CD14-positive monocyte (primary cell): ENCODE data around the gene NUP58. TPM values are rescaled to one million over a fixed set of nuclear protein-coding genes. Genes with fewer than 3 reads are reported as not detected.
A peak's percentile ranks its signal among the peaks of the same experiment; 100 is the strongest.

Source experiments
- DNase-seq, 3 donors: peaks; one replicate each; pipeline ENCODE4 v3.0.0-alpha.2; 2011 to 2022
- H2AFZ ChIP-seq: 2 replicates; pipeline ENCODE4 v1.6.0; 2012; ENCODE audit warnings: mild to moderate bottlenecking, low read depth, low read length, inconsistent platforms; ENCODE audit not compliant: insufficient read depth, poor library complexity, severe bottlenecking
- H3K27ac ChIP-seq, 2 donors: 1 replicate in 1 of 2; 2 replicates in 1 of 2; pipeline ENCODE4 v1.5.1; 2012 to 2013; ENCODE audit warnings: low read length in 2 of 2, control low read depth in 1 of 2, inconsistent platforms in 1 of 2, low read depth in 1 of 2, mild to moderate bottlenecking in 1 of 2
- H3K27me3 ChIP-seq, 2 donors: one replicate each; pipeline versions ENCODE4 v1.6.0 to v1.6.1; 2011 to 2013; ENCODE audit warnings: low read length in 2 of 2; ENCODE audit not compliant: control insufficient read depth in 2 of 2, insufficient read depth in 2 of 2
- H3K36me3 ChIP-seq, 2 donors: replicated peaks in 1 of 2; 1 replicate in 1 of 2; 2 replicates in 1 of 2; pipeline versions ENCODE4 v1.5.1 to v1.6.1; 2012 to 2013; ENCODE audit warnings: low read length in 2 of 2, control low read depth in 1 of 2, inconsistent platforms in 1 of 2, mild to moderate bottlenecking in 1 of 2; ENCODE audit not compliant: insufficient read depth in 2 of 2, control insufficient read depth in 1 of 2
- H3K4me1 ChIP-seq, 2 donors: 1 replicate in 1 of 2; 2 replicates in 1 of 2; pipeline versions ENCODE4 v1.5.1 to v1.6.1; 2012 to 2013; ENCODE audit warnings: low read length in 2 of 2, control low read depth in 1 of 2, inconsistent platforms in 1 of 2, mild to moderate bottlenecking in 1 of 2, moderate library complexity in 1 of 2; ENCODE audit not compliant: insufficient read depth in 2 of 2, control insufficient read depth in 1 of 2
- H3K4me2 ChIP-seq: replicated peaks from 2 replicates; pipeline ENCODE3; 2012; ENCODE audit warnings: low read length, moderate library complexity, mild to moderate bottlenecking; ENCODE audit not compliant: poor library complexity, severe bottlenecking; ENCODE audit errors: extremely low read depth
- H3K4me3 ChIP-seq, 3 experiments: fragments of 200-600 bp in 1 of 3; sonication (generic) in 1 of 3; replicated peaks in 1 of 3; 1 replicate in 2 of 3; 2 replicates in 1 of 3; pipeline ENCODE4 v1.5.1; 2011 to 2013; ENCODE audit warnings: low read length in 3 of 3, mild to moderate bottlenecking in 3 of 3, control low read depth in 2 of 3, low read depth in 2 of 3, inconsistent platforms in 1 of 3, moderate library complexity in 1 of 3
- H3K79me2 ChIP-seq: 2 replicates; pipeline ENCODE4 v1.6.0; 2012; ENCODE audit warnings: mild to moderate bottlenecking, control low read depth, inconsistent platforms, low read length, moderate library complexity; ENCODE audit not compliant: insufficient read depth
- H3K9ac ChIP-seq: 2 replicates; pipeline ENCODE4 v1.6.0; 2017; ENCODE audit warnings: low read length, mild to moderate bottlenecking; ENCODE audit not compliant: insufficient read depth, poor library complexity, severe bottlenecking
- H3K9me3 ChIP-seq, 2 donors: replicated peaks in 1 of 2; 1 replicate in 1 of 2; 2 replicates in 1 of 2; pipeline versions ENCODE4 v1.5.1 to v1.6.1; 2012 to 2013; ENCODE audit warnings: low read length in 2 of 2, control low read depth in 1 of 2; ENCODE audit not compliant: control insufficient read depth in 1 of 2, insufficient read depth in 1 of 2
- H4K20me1 ChIP-seq: 2 replicates; pipeline ENCODE4 v1.6.0; 2012; ENCODE audit warnings: mild to moderate bottlenecking, low read length, control low read depth, moderate library complexity; ENCODE audit not compliant: insufficient read depth
- H3K27ac Mint-ChIP-seq, 7 donors: one replicate each; pipeline ENCODE4 v1.8.0; 2020; ENCODE audit warnings: mild to moderate bottlenecking in 7 of 7, mixed read lengths in 7 of 7, moderate library complexity in 6 of 7, inconsistent platforms in 2 of 7
- H3K27me3 Mint-ChIP-seq, 3 donors: one replicate each; pipeline ENCODE4 v1.8.0; 2021 to 2022; ENCODE audit warnings: low read depth in 3 of 3, mild to moderate bottlenecking in 3 of 3, mixed read lengths in 3 of 3, moderate library complexity in 3 of 3, inconsistent platforms in 1 of 3
- H3K36me3 Mint-ChIP-seq, 2 donors: one replicate each; pipeline ENCODE4 v1.8.0; 2020; ENCODE audit warnings: mixed read lengths in 2 of 2, inconsistent platforms in 1 of 2, mild to moderate bottlenecking in 1 of 2
- H3K4me1 Mint-ChIP-seq: one replicate; pipeline ENCODE4 v1.8.0; 2020; ENCODE audit warnings: mild to moderate bottlenecking, mixed read lengths
- H3K4me3 Mint-ChIP-seq, 2 donors: one replicate each; pipeline ENCODE4 v1.8.0; 2020; ENCODE audit warnings: mild to moderate bottlenecking in 2 of 2, mixed read lengths in 2 of 2, moderate library complexity in 1 of 2
- H3K9me3 Mint-ChIP-seq, 7 donors: one replicate each; pipeline ENCODE4 v1.8.0; 2020 to 2022; ENCODE audit warnings: mixed read lengths in 7 of 7, mild to moderate bottlenecking in 6 of 7, moderate library complexity in 6 of 7, inconsistent platforms in 2 of 7
- CTCF ChIP-seq: fragments of 200-600 bp; IDR thresholded peaks from one replicate; pipeline ENCODE4 v1.8.0; 2022; ENCODE audit warnings: antibody characterized with exemption, mild to moderate bottlenecking
- WGBS: methylation state at CpG from one replicate; pipeline ENCODE4 v1.1.5; 2013; ENCODE audit warnings: missing lambda C conversion rate; ENCODE audit not compliant: insufficient coverage; 5-methylcytosine and 5-hydroxymethylcytosine counted together
- intact Hi-C, 2 donors: fragments of 100-400 bp; cut with micrococcal nuclease; formaldehyde crosslinking; loops; one replicate each; pipeline versions ENCODE4 v1.15.0 to v1.15.1; 2023
- polyA plus RNA-seq, 3 donors: library from polyadenylated mRNA; depleted of rRNA in 1 of 3; unstranded in 2 of 3; stranded (reverse) in 1 of 3; fragments of 300-500 nt in 2 of 3; fragments of >200 nt in 1 of 3; fragmentation: Illumina TruSeq in 2 of 3; gene quantifications; 1 replicate in 2 of 3; 2 replicates in 1 of 3; pipeline ENCODE4 v1.2.3, GENCODE V29; 2012 to 2021

The NUP58 gene
- polyA plus RNA-seq, 3 donors = 21.5 to 26.3 (median 25.1) TPM

DNA sequence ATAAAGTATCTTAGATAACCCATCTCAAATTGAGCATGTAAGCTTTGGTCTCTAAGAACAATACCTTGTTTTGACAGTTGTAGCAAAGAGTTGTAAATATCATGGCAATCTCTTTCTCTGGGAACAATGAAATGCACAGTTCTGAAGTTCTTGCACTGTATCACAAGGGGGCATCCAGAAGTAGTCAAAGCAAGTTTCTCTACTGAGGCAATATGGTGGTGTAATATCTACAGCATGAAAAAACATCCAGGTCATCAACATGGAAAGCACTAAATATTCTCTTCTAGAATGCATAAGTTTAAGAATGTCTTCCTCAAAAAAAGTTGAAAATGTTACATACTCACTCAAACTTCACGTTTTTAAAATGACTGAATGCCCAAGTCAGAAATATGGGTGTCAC lies 33.7 kb upstream of the NUP58 start:
- no peaks in the 10 kb centered on the region for H3K9me3 ChIP-seq
- no peak overlapping the region for H2AFZ ChIP-seq
- H4K20me1 ChIP-seq = peaks cover 64% of the 10 kb centered on the region
- no peaks in the 10 kb centered on the region for H3K9me3 Mint-ChIP-seq
- WGBS = 100% methylated on average over 1 of the region's 1 CpG
- H3K9ac ChIP-seq = no peak overlapping the region
- H3K4me1 ChIP-seq = peaks cover 14 to 20% of the 10 kb centered on the region in 2 donors
- no peak overlapping the region for H3K4me3 ChIP-seq
- DNase-seq = peak in 2 of 3 donors; percentile 37 to 43
- peaks cover 70 to 77% of the 10 kb centered on the region in 2 donors for H3K36me3 ChIP-seq
- no peak overlapping the region for H3K4me2 ChIP-seq
- H3K4me3 Mint-ChIP-seq = no peak overlapping the region
- peak; percentile 37 for TF ChIP-seq CTCF
- no peaks in the 10 kb centered on the region for H3K27me3 ChIP-seq
- H3K27ac Mint-ChIP-seq = peak overlapping the region in 4 of 7 donors; percentile 3 to 50 (median 42)
- peaks cover 72 to 74% of the 10 kb centered on the region in 2 donors for H3K36me3 Mint-ChIP-seq
- H3K27ac ChIP-seq = peak overlapping the region in 1 of 2 donors; percentile 24
- H3K27me3 Mint-ChIP-seq = peaks cover 0 to 1% (median 0%) of the 10 kb centered on the region in 3 donors
- peaks cover 40% of the 10 kb centered on the region for H3K79me2 ChIP-seq
- peaks cover 20% of the 10 kb centered on the region for H3K4me1 Mint-ChIP-seq
- intact Hi-C loops = no loop called here

DNA sequence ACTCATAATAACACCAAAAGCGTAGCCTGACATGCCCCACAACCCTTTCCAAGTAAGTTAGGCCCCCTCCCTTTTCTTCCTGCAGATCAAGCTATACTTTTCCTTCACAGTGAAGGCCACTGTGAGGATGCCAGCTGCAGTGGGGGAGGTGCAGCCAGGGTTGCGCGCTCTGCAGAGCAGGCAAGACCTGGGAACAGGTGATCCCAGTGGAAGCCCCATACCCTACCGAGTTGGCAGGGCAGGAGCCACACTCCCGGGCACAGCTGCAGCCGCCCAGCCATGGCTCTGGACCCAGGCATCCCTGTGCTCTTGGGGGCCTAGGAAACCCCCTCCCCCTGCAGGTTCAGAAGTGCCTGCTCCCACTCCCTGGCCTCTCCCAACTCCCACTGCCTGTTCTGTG lies 32.9 kb upstream of the NUP58 start:
- H3K4me3 ChIP-seq = no peak overlapping the region
- WGBS = 96% methylated on average over 3 of the region's 6 CpGs
- peaks cover 0 to 1% (median 0%) of the 10 kb centered on the region in 3 donors for H3K27me3 Mint-ChIP-seq
- H3K4me1 ChIP-seq = peaks cover 14 to 20% of the 10 kb centered on the region in 2 donors
- H3K4me1 Mint-ChIP-seq = peaks cover 20% of the 10 kb centered on the region
- H3K9me3 Mint-ChIP-seq = no peaks in the 10 kb centered on the region
- no peak for DNase-seq
- H3K27ac Mint-ChIP-seq = peak overlapping the region in 4 of 7 donors; percentile 3 to 50 (median 27)
- no peak overlapping the region for H3K9ac ChIP-seq
- no peak overlapping the region for H2AFZ ChIP-seq
- H3K9me3 ChIP-seq = no peaks in the 10 kb centered on the region
- H3K4me2 ChIP-seq = no peak overlapping the region
- intact Hi-C loops = no loop called here
- no peaks in the 10 kb centered on the region for H3K27me3 ChIP-seq
- H3K27ac ChIP-seq = peak overlapping the region in 1 of 2 donors; percentile 20
- no peak overlapping the region for H3K4me3 Mint-ChIP-seq
- H3K36me3 Mint-ChIP-seq = peaks cover 68 to 70% of the 10 kb centered on the region in 2 donors
- H4K20me1 ChIP-seq = peaks cover 66% of the 10 kb centered on the region
- no peak for TF ChIP-seq CTCF
- H3K36me3 ChIP-seq = peaks cover 67 to 77% of the 10 kb centered on the region in 2 donors
- peaks cover 40% of the 10 kb centered on the region for H3K79me2 ChIP-seq
